IMR-90 (cell line): ENCODE data around the gene FCRL2. TPM values are rescaled to one million over a fixed set of nuclear protein-coding genes. Genes with fewer than 3 reads are reported as not detected.

Source experiments
- ATAC-seq: fragments of 200-7000 bp; cut with Tn5 transposase; 2 replicates; pipeline ENCODE4 v1.9.1; 2020; ENCODE audit warnings: low read depth, mild to moderate bottlenecking, moderate library complexity
- BruUV-seq: library from RNA; stranded (reverse); fragments of 400-500 nt; replicated peaks from 2 replicates; lab custom pipeline; 2021; lab: Mats Ljungman, UMichigan
- CTCF ChIA-PET: fragments of 300-600 bp; formaldehyde crosslinking; extraction: SDS; loops from one replicate; lab custom pipeline; 2021; ENCODE audit warnings: antibody characterized with exemption; lab: Yijun Ruan, JAX
- POLR2A ChIA-PET: fragments of 300-600 bp; sonication (Branson Sonifier 250); formaldehyde crosslinking; loops from one replicate; lab custom pipeline; 2022; ENCODE audit warnings: antibody characterized with exemption; ENCODE audit not compliant: unreplicated experiment; lab: Charles Lee
- DNase-seq: peaks from one replicate; pipeline ENCODE4 v3.0.0; 2013
- H2AFZ ChIP-seq: replicated peaks from 2 replicates; pipeline ENCODE3; 2013; ENCODE audit warnings: low read length, mild to moderate bottlenecking; ENCODE audit not compliant: poor library complexity
- H2AK5ac ChIP-seq: 2 replicates; pipeline ENCODE4 v1.6.1; 2013; ENCODE audit warnings: low read depth, low read length, inconsistent platforms
- H2AK9ac ChIP-seq: replicated peaks from 2 replicates; pipeline ENCODE3; 2013; ENCODE audit warnings: mild to moderate bottlenecking, low read depth, low read length, moderate library complexity; ENCODE audit not compliant: poor library complexity
- H2BK120ac ChIP-seq: 2 replicates; pipeline ENCODE4 v1.6.1; 2013; ENCODE audit warnings: low read depth, low read length, inconsistent platforms
- H2BK15ac ChIP-seq: 3 replicates; pipeline ENCODE4 v1.6.1; 2013; ENCODE audit warnings: low read depth, low read length, inconsistent platforms
- H2BK20ac ChIP-seq: 2 replicates; pipeline ENCODE4 v1.6.1; 2013; ENCODE audit warnings: low read depth, mild to moderate bottlenecking, inconsistent platforms, low read length, moderate library complexity
- H2BK5ac ChIP-seq: 2 replicates; pipeline ENCODE4 v1.6.1; 2013; ENCODE audit warnings: mild to moderate bottlenecking, low read depth, low read length, inconsistent platforms; ENCODE audit not compliant: poor library complexity, severe bottlenecking
- H3K14ac ChIP-seq: replicated peaks from 2 replicates; pipeline ENCODE4 v1.6.1; 2013; ENCODE audit warnings: low read depth, low read length, inconsistent platforms
- H3K18ac ChIP-seq: 2 replicates; pipeline ENCODE4 v1.6.1; 2013; ENCODE audit warnings: low read depth, low read length, control low read depth
- H3K23ac ChIP-seq: 2 replicates; pipeline ENCODE4 v1.6.1; 2013; ENCODE audit warnings: low read depth, low read length, inconsistent platforms
- H3K27ac ChIP-seq: 2 replicates; pipeline ENCODE4 v1.5.1; 2013; ENCODE audit warnings: mild to moderate bottlenecking, control low read depth, low read length; ENCODE audit not compliant: insufficient read depth
- H3K27me3 ChIP-seq: 2 replicates; pipeline ENCODE4 v1.6.1; 2013; ENCODE audit warnings: low read length; ENCODE audit not compliant: control insufficient read depth, insufficient read depth
- H3K36me3 ChIP-seq: 2 replicates; pipeline ENCODE4 v1.6.1; 2013; ENCODE audit warnings: low read length, mixed read lengths; ENCODE audit not compliant: control insufficient read depth, insufficient read depth
- H3K4ac ChIP-seq: 2 replicates; pipeline ENCODE4 v1.6.1; 2013; ENCODE audit warnings: low read depth, low read length, inconsistent platforms
- H3K4me1 ChIP-seq: 2 replicates; pipeline ENCODE4 v1.6.1; 2013; ENCODE audit warnings: low read length, mixed read lengths; ENCODE audit not compliant: control insufficient read depth, insufficient read depth
- H3K4me2 ChIP-seq: 2 replicates; pipeline ENCODE4 v1.6.1; 2013; ENCODE audit warnings: low read depth, mild to moderate bottlenecking, control low read depth, low read length, moderate library complexity
- H3K4me3 ChIP-seq: 2 replicates; pipeline ENCODE4 v1.5.1; 2013; ENCODE audit warnings: low read depth, mild to moderate bottlenecking, control low read depth, low read length, moderate library complexity; ENCODE audit not compliant: insufficient read depth
- H3K56ac ChIP-seq: 2 replicates; pipeline ENCODE4 v1.6.1; 2013; ENCODE audit warnings: low read length, inconsistent platforms; ENCODE audit not compliant: insufficient read depth; ENCODE audit errors: extremely low read depth
- H3K79me1 ChIP-seq, 2 experiments: 2 replicates each; pipeline ENCODE4 v1.6.1; 2013; ENCODE audit warnings: low read length in 2 of 2, inconsistent platforms in 1 of 2, low read depth in 1 of 2
- H3K9ac ChIP-seq: 2 replicates; pipeline ENCODE4 v1.6.1; 2013; ENCODE audit warnings: low read depth, low read length, control low read depth
- H3K9me1 ChIP-seq: 2 replicates; pipeline ENCODE4 v1.6.1; 2013; ENCODE audit warnings: low read length, inconsistent platforms; ENCODE audit not compliant: insufficient read depth
- H3K9me3 ChIP-seq: 2 replicates; pipeline ENCODE4 v1.6.1; 2013; ENCODE audit warnings: low read length; ENCODE audit not compliant: control insufficient read depth, insufficient read depth
- H4K20me1 ChIP-seq: 2 replicates; pipeline ENCODE4 v1.6.1; 2013; ENCODE audit warnings: low read length, inconsistent platforms; ENCODE audit not compliant: insufficient read depth
- H4K5ac ChIP-seq: 2 replicates; pipeline ENCODE4 v1.6.1; 2013; ENCODE audit warnings: mild to moderate bottlenecking, low read depth, low read length, control low read depth
- H4K8ac ChIP-seq, 2 experiments: 2 replicates each; pipeline ENCODE4 v1.6.1; 2013; ENCODE audit warnings: low read depth in 2 of 2, low read length in 2 of 2, control low read depth in 1 of 2, inconsistent platforms in 1 of 2
- H4K91ac ChIP-seq: 2 replicates; pipeline ENCODE4 v1.6.1; 2013; ENCODE audit warnings: low read depth, low read length, inconsistent platforms; ENCODE audit not compliant: insufficient read depth
- BHLHE40 ChIP-seq: fragments of 150-350 bp; IDR thresholded peaks from 2 replicates; pipeline ENCODE4 v1.6.1; 2016; ENCODE audit warnings: mild to moderate bottlenecking, low read depth, low read length
- CEBPB ChIP-seq: IDR thresholded peaks from 2 replicates; pipeline ENCODE4 v1.6.1; 2012; ENCODE audit warnings: low read depth, low read length, improper control_type of control experiment
- CHD1 ChIP-seq: IDR thresholded peaks from 2 replicates; pipeline ENCODE4 v1.6.1; 2012; ENCODE audit warnings: low read depth, low read length, improper control_type of control experiment
- FOS ChIP-seq: fragments of 150-350 bp; IDR thresholded peaks from 2 replicates; pipeline ENCODE4 v1.6.1; 2016; ENCODE audit warnings: low read depth, low read length
- MAFK ChIP-seq: IDR thresholded peaks from 2 replicates; pipeline ENCODE4 v1.6.1; 2012; ENCODE audit warnings: low read depth, low read length, improper control_type of control experiment
- MAZ ChIP-seq: IDR thresholded peaks from 2 replicates; pipeline ENCODE4 v1.6.1; 2012; ENCODE audit warnings: low read depth, mild to moderate bottlenecking, low read length, improper control_type of control experiment, moderate library complexity, borderline replicate concordance
- MXI1 ChIP-seq: IDR thresholded peaks from 2 replicates; pipeline ENCODE4 v1.6.1; 2012; ENCODE audit warnings: low read depth, mild to moderate bottlenecking, low read length, moderate library complexity, borderline replicate concordance
- NFE2L2 ChIP-seq: fragments of 150-350 bp; IDR thresholded peaks from 2 replicates; pipeline ENCODE4 v1.6.1; 2016; ENCODE audit warnings: low read depth, mild to moderate bottlenecking, low read length
- POLR2A ChIP-seq: IDR thresholded peaks from 2 replicates; pipeline ENCODE4 v1.6.1; 2012; ENCODE audit warnings: mild to moderate bottlenecking, low read depth, low read length
- RAD21 ChIP-seq: IDR thresholded peaks from 2 replicates; pipeline ENCODE4 v1.6.1; 2012; ENCODE audit warnings: low read length, improper control_type of control experiment
- RCOR1 ChIP-seq: IDR thresholded peaks from 2 replicates; pipeline ENCODE4 v1.6.1; 2012; ENCODE audit warnings: mild to moderate bottlenecking, low read length, improper control_type of control experiment; ENCODE audit not compliant: insufficient replicate concordance
- RFX5 ChIP-seq: IDR thresholded peaks from 2 replicates; pipeline ENCODE4 v1.8.0; 2012; ENCODE audit warnings: low read depth, mild to moderate bottlenecking, low read length, moderate library complexity
- SMC3 ChIP-seq: fragments of 150-350 bp; IDR thresholded peaks from 2 replicates; pipeline ENCODE4 v1.6.1; 2016; ENCODE audit warnings: low read depth, mild to moderate bottlenecking, antibody characterized with exemption, low read length, moderate library complexity
- WGBS, 2 experiments: methylation state at CpG; one replicate each; pipeline versions ENCODE4 v1.1.5 to v1.1.7; 2013; ENCODE audit warnings: missing lambda C conversion rate in 2 of 2; ENCODE audit not compliant: insufficient read length in 1 of 2; ENCODE audit errors: extremely low coverage in 2 of 2; 5-methylcytosine and 5-hydroxymethylcytosine counted together
- dilution Hi-C: fragments of 300-500 bp; cut with HindIII; formaldehyde crosslinking; loops from one replicate; pipeline ENCODE4 v1.14.3; 2018; ENCODE audit warnings: low sequenced_read_pairs; ENCODE audit not compliant: unreplicated experiment
- in situ Hi-C: fragments of 300-500 bp; cut with MboI; formaldehyde crosslinking; loops from 3 replicates; pipeline ENCODE4 v1.14.3; 2019; ENCODE audit warnings: low sequenced_read_pairs, inconsistent platforms, mixed read lengths
- intact Hi-C: fragments of 100-400 bp; cut with micrococcal nuclease; formaldehyde crosslinking; loops from 2 replicates; pipeline ENCODE4 v1.10.0; 2022
- polyA plus RNA-seq, 3 experiments: library from polyadenylated mRNA; depleted of rRNA; stranded (reverse); fragments of >200 nt; gene quantifications; 2 replicates each; pipeline ENCODE4 v1.2.3, GENCODE V29; 2012; ENCODE audit warnings: low replicate concordance in 1 of 3
- total RNA-seq: library from RNA; depleted of rRNA; stranded (reverse); fragments of >200 nt; gene quantifications from 2 replicates; pipeline ENCODE4 v1.2.3, GENCODE V29; 2012
- TF ChIP-seq, protein P1 (sequence below): conservative IDR thresholded peaks from 2 replicates; pipeline ENCODE4 v1.5.1; 2012; ENCODE audit warnings: mild to moderate bottlenecking, low read depth, low read length, improper control_type of control experiment
- TF ChIP-seq, protein P2 (sequence below): fragments of 150-350 bp; IDR thresholded peaks from 2 replicates; pipeline ENCODE4 v1.6.1; 2016; ENCODE audit warnings: low read depth, mild to moderate bottlenecking, low read length, moderate library complexity, borderline replicate concordance
- TF ChIP-seq, protein P3 (sequence below): fragments of 150-350 bp; IDR thresholded peaks from 2 replicates; pipeline ENCODE4 v1.6.1; 2017; ENCODE audit warnings: mild to moderate bottlenecking, antibody characterized with exemption, low read length, low read depth

FCRL2 gene
- total and polyA plus RNA-seq, 2 of the 4 experiments (the other 2 are of a cell fraction) = not detected

DNA sequence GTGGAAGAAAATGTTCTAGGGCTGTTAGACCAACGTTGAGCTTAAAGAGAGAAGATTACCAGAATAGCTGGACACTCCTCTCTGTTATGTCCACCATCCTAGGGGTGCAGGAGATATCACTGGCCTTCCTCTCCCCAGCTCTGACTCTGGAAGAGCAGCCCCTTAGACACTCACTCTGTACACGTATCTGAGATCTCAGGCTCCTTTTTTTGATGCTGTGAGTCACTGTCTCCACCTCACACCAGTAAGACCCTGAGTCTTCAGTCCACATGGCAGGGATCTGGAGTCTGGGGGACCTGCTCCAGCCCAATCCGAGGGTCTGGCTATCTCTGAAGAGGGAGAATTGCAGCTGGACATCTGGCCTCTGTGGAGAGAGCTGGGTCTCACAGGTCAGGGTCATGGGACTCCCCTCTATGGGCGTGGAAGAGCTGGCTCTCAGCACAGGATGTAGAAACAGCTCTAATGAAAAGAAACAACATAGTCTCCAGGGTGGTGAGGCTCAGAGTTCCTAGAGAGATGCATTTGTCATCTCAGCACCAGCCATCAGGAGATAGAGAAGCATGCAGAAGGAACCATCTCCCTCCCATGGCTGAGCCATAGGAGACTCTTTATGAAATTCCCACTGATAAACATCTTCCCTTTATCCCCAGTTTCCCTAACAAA lies 79.8 kb downstream of the FCRL2 start:
- H2AFZ ChIP-seq = no peak overlapping the region
- ATAC-seq (no peak), DNase-seq (no peak)
- BruUV-seq = no TSS peak
- no peak overlapping the region for H3K56ac ChIP-seq
- no peak overlapping the region for H2AK9ac ChIP-seq
- dilution Hi-C loops = no loop called here
- ChIA-PET POLR2A (no interaction called here), CTCF (no interaction called here)
- H4K20me1 ChIP-seq = no peaks in the 10 kb centered on the region
- intact Hi-C loops = no loop called here
- no peak overlapping the region for H3K4me2 ChIP-seq
- no peak overlapping the region for H3K23ac ChIP-seq
- no peak overlapping the region for H3K9ac ChIP-seq
- no peak overlapping the region for H2BK120ac ChIP-seq
- in situ Hi-C loops = no loop called here
- H3K4ac ChIP-seq = no peak overlapping the region
- no peaks in the 10 kb centered on the region for H3K79me1 ChIP-seq
- no peaks in the 10 kb centered on the region for H3K27me3 ChIP-seq
- no peak overlapping the region for H3K4me3 ChIP-seq
- H3K9me1 ChIP-seq = no peaks in the 10 kb centered on the region
- no peak overlapping the region for H2BK20ac ChIP-seq
- no peak overlapping the region for H3K27ac ChIP-seq
- no peaks in the 10 kb centered on the region for H3K36me3 ChIP-seq
- H3K9me3 ChIP-seq = no peaks in the 10 kb centered on the region
- no peak overlapping the region for H3K14ac ChIP-seq
- H3K18ac ChIP-seq = no peak overlapping the region
- H2BK5ac ChIP-seq = no peak overlapping the region
- no peak for TF ChIP-seq MAZ
- TF ChIP-seq, protein P1, sequence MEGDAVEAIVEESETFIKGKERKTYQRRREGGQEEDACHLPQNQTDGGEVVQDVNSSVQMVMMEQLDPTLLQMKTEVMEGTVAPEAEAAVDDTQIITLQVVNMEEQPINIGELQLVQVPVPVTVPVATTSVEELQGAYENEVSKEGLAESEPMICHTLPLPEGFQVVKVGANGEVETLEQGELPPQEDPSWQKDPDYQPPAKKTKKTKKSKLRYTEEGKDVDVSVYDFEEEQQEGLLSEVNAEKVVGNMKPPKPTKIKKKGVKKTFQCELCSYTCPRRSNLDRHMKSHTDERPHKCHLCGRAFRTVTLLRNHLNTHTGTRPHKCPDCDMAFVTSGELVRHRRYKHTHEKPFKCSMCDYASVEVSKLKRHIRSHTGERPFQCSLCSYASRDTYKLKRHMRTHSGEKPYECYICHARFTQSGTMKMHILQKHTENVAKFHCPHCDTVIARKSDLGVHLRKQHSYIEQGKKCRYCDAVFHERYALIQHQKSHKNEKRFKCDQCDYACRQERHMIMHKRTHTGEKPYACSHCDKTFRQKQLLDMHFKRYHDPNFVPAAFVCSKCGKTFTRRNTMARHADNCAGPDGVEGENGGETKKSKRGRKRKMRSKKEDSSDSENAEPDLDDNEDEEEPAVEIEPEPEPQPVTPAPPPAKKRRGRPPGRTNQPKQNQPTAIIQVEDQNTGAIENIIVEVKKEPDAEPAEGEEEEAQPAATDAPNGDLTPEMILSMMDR = no peak
- TF ChIP-seq RFX5 = no peak
- no peak for TF ChIP-seq MAFK
- no peak for TF ChIP-seq RAD21
- TF ChIP-seq, protein P2, sequence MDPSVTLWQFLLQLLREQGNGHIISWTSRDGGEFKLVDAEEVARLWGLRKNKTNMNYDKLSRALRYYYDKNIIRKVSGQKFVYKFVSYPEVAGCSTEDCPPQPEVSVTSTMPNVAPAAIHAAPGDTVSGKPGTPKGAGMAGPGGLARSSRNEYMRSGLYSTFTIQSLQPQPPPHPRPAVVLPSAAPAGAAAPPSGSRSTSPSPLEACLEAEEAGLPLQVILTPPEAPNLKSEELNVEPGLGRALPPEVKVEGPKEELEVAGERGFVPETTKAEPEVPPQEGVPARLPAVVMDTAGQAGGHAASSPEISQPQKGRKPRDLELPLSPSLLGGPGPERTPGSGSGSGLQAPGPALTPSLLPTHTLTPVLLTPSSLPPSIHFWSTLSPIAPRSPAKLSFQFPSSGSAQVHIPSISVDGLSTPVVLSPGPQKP = no peak
- TF ChIP-seq NFE2L2 = no peak
- TF ChIP-seq, protein P3, sequence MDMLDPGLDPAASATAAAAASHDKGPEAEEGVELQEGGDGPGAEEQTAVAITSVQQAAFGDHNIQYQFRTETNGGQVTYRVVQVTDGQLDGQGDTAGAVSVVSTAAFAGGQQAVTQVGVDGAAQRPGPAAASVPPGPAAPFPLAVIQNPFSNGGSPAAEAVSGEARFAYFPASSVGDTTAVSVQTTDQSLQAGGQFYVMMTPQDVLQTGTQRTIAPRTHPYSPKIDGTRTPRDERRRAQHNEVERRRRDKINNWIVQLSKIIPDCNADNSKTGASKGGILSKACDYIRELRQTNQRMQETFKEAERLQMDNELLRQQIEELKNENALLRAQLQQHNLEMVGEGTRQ = no peak
- no peak for TF ChIP-seq SMC3
- TF ChIP-seq POLR2A = no peak
- no peak for TF ChIP-seq BHLHE40
- TF ChIP-seq RCOR1 = no peak
- TF ChIP-seq CHD1 = no peak
- no peak for TF ChIP-seq CEBPB
- no peak for TF ChIP-seq FOS
- no peak for TF ChIP-seq MXI1
- no peaks in the 10 kb centered on the region for H3K4me1 ChIP-seq
- no peak overlapping the region for H2AK5ac ChIP-seq
- no peak overlapping the region for H4K91ac ChIP-seq
- H2BK15ac ChIP-seq = no peak overlapping the region
- no peak overlapping the region for H4K5ac ChIP-seq
- no peak overlapping the region for H4K8ac ChIP-seq
- WGBS, 2 experiments = 0% methylated on average over 1 of the region's 4 CpGs; no CpG with 5 or more reads in 1 of the 2 experiments
